GM21619 (cell line): ENCODE measurements around the gene SBSN.

Source experiments
- ATAC-seq: cut with Tn5 transposase; IDR thresholded peaks from one replicate; pipeline ENCODE4 v1.9.1; 2021; ENCODE audit not compliant: unreplicated experiment

Gene SBSN

DNA sequence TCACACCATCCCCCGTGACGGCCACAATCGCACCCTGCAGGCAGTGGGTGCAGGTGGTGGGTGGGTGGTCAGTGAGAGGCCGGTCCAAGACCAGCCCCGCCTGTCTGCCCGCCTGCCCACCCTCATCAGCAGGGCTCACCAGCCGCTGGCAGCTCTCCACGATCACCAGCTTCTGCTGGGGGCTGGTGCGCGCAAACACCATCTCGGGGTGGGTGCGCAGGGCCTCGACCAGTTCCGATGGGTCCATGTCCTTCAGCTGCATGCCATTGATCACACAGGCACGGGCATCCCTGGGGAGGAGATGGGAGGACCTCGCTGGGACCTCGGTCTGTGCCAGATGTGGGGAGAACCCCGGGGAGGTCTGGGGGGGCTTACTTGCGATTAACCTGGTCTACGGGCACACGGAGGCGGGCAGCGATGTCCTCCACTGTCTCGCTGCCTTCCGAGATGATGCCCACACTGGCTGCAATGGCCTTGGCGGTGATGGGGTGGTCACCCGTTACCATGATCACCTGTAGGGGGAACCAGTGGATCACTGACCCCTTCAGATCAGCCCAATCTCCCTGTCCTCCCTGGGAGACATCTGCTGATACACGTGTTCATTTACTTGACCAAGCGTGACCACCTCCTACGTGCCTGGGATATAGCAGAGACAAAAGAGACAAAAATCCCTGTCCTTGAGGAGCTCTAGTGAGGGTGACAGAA lies 27.3 kb upstream of the SBSN start:
- no peak for ATAC-seq

DNA sequence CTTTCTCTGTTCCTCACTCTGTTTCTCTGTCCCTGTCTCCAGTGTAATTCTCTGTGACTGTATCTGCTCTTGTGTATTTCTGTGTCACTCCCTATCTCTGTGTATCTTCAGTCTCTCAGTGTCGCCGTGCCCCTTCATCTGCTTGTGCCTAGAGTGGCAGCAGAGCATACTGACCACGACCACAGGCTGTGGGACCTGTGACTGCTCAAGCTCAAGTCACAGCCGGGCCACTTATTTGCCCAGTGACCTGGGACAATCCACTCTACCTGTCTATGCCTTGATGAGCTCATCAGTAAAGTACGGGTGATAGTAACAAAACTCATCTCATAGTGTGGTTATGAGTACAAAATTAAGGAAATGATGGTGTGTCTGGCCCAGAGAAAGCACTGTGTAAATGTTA lies 26.0 kb upstream of the SBSN start:
- ATAC-seq, result no peak

DNA sequence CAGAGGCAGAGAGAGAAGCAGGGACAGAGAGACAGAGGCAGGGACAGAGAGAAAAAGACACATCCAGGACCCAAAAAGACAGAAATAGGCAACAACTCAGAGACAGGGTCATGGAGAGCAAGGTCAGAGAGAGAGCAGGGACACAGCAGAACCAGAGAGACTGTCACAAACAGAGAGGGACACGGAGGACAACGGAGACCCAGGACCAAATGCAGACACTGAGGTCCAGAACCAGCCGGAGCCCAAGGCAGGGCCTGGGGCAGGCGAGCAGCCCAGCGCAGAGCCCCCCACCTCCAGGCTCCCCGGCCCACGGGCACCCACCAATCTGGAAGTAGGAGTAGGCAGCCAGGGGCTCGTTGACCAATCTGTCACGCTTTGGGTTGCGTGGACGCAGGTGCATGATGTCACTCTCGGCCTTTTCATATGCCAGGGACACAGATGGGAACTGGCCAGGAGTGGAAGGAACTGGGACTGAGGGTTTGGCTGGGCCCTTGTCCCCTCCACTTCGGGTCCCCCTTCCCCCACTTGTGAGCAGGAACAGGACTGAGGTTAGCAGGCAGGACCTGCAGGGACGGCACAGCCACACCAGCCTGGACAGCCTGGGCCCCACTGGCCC lies 25.4 kb upstream of the SBSN start:
- ATAC-seq, result no peak

DNA sequence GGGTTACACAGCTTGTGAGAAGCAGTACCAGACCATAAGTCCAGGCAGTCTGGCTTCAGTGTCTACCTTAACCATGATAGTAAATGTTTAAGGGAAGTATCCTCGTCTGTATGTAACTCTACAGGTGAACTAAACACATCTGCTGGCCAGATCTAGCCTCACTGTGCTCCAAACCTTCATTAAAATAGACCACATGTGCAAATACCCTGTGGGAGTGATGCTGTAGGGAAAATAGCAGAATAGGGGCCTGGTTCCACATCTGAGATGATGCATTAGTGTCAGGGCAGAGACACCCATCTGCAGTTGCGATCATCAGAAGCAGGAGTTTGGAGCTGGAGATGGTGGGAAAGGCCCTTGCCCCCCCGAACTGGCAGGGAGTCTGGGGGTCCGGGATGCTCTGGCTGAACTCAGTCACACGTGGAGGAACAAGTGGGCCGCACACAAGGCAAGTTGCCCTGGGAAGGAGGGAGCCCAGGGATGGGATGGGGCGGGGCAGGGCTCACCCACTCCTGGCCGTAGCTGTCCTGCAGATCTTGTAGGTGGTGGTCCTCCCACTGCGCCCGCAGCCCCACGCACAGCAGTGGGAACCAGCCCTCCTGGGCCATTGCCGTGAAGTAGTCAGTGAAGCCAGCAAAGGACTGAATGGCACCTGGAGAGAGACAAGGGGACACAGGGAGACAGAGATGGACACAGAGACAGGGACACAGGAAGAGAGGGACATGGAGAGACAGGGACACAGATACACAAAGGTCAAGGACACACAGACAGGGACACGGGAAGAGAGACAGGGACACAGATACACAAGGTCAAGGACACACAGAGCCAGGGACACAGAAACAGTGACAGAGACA lies 24.6 kb upstream of the SBSN start:
- ATAC-seq, result no peak

DNA sequence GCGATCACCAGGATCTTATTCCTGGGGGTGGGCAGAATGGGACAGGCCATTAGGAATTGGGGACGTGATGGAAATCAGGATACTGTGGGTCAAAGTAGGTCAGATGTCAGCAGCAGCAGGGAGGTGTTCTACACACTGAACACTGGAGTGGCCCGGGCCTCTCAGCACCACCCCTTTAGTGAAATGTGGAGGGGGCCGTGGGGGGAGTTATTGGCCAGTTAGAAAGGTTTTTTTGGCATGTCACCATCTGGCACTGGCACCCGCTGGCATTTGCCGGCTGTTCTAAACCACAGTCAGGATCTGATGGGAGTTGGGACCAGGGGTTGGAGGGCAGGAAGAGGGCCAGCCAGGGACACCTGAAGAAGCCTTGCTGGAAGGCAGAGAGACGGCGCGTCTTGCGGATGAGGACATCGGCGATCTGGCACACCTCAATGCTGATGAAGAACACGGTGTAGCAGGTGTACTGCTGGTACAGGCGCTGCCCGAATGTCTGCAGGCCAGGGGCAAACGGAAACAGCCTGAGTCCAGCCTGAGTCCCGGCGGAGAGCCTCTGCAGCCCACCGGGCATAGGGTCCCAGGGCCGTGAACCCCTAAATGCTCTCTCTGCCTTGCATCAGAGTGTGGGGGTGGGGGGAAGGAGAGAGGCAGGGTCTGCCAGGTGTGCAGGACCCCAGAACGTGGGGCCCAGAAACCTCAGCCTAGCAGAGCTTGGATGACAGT lies 23.1 kb upstream of the SBSN start:
- no peak for ATAC-seq

GRCh38 chr19:35549879-35550523 lies 21.9 kb upstream of the SBSN start:
- no peak for ATAC-seq

DNA sequence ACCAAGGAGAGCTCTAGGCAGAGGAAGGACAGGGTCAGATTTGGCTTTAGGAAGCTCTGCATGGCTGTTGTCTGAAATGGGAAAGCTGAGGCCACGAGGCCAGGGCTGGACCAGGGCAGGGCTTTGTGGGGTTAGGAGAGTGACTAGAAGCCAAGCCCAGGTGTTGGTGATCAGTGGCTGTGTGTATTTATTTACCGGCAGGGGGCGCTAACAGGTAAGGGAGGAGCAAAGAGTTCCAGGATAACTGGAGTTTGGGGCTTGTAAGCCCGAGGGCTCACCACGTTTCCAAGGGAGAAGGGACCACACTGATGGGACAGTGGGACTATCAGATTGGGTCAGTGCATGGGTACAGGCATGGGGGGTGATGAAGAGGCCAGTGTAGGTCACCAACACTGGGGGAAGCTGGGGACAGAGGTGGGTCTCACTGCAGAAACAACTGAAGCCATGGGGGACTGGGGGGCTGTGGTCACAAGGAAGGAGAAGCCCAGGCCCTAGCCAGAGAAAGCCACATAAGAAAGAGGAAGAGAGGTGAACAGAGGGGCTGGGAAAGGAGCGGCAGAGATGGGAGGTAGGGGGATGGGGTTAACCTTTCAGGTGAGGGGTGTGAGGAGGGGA lies 21.2 kb upstream of the SBSN start:
- ATAC-seq, result no peak

GRCh38 chr19:35546532-35546931 lies 18.4 kb upstream of the SBSN start:
- ATAC-seq, result no peak

DNA sequence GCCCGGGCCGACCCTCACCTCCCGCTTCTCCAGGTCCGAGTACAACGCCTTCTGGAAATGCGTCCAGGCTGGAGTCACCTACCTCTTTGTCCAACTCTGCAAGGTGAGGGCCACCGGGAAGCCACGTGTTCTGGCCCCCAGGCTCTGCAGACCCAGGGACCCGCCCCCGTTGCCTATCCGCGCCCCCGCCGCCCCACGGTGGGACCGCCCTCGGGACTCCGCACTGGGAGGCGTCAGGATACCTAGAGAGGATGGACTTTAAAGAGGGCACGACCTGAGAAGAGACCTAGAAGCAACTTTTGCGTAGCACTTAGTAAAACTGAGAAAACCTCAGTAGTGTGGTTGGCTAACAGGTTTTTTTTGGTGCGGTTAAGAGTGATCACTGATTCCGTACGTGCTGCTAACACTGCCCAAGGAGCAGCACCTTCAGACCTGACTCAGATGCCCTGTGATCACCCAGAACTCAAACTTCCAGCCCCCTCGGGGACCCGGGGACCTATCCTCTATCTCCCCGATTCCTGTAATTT lies 17.8 kb upstream of the SBSN start:
- peak; percentile 37 for ATAC-seq

- peak; percentile 66 for ATAC-seq
Observed at GRCh38 chr19:35545001-35545854, 17.1 kb upstream of the SBSN start, which contains the start of gene TMEM147. Gene TMEM147, plus strand, starts transcription at chr19:35545626. Its CDS starts 114 bp downstream, at chr19:35545740.

DNA sequence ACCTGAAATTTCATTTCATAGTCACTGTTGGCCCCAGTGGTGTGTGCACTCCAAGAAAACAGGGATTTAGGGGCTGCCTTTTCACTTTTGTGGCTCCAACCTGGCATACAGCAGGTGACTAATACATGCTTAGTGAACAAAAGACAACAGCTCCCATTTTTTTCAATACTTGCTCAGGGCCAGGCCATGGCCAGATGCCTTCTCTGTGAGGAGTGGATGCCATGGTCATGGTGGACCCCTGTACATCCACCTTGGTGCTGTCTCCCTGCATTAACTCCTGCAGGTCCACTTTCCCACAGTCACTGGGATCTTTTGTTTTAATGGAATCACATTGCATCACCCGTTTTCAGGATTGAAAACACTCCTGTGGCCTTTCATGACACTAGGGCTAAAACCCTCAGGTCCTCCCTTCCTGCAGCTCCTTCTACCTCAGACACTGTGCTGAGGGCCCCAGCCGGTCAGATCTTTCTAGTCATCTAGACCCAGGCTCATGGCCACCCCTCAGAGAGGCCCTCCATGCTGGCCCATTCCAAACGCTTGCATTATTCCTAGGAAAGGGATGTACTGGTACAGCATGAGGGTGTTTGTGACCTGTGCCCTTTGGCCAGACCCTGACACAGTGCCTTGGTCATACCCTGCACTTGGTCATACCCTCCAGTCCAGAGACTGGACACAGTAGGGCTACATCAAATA lies 16.1 kb upstream of the SBSN start:
- no peak for ATAC-seq

GRCh38 chr19:35543280-35544109 lies 15.4 kb upstream of the SBSN start:
- no peak for ATAC-seq

- no peak for ATAC-seq
Observed at GRCh38 chr19:35542209-35542608, 14.1 kb upstream of the SBSN start.

GRCh38 chr19:35540356-35540927 lies 12.3 kb upstream of the SBSN start:
- no peak for ATAC-seq

DNA sequence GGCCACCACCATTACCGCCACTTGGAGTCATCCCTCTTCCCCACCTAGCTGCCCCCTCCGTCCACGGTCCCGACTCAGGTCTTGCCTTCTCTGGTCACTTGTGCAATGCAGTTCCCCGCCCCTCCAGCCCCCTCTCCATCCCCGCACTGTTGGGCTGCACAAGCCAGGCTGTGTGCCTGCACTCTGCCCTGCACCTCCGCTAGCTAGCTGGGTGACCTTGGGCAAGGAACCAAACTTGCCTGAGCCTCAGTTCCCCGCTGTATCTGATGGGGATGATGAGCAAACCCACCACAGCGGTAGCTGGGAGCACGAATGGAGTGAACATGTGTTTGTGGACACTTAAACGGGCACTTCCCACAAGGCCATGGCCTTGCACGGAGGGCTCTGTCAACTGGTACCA lies 11.7 kb upstream of the SBSN start:
- ATAC-seq, result no peak

- ATAC-seq, result no peak
Observed at GRCh38 chr19:35539314-35539713, 11.2 kb upstream of the SBSN start.

DNA sequence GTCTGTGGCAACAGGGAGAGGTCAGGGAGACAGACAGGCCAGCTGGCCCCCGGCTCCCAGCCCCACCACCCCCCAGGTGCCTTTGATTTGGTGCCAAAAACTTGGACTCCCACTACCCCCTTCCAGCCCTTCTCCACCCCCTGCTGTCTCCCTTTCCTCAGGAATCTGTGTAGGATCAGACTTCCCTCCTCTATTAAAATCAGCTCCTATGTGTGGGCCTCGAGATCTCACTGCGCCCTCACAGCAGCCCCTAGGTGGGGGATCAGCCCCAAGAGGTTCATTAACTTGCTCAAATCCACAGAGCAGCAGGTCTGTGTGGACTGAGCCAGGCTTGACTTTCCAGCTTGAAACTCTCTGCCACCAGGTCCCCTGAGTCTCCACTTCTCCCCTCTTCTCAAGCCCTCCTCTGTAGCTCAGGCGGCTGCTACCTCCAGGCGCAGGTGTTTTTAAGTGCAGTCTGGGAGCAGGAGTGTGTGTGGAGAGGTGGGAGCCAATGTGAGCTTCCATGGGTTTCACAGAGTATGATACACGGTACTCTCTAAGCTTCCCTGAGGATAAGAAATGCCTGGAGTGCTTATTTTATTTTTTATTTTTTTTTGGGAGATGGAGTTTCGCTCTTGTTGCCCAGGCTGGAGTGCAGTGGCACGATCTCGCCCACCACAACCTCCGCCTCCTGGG lies 6.8 kb upstream of the SBSN start:
- ATAC-seq, result no peak
